ENCODE measurements around the gene SPRR1A.

DNA sequence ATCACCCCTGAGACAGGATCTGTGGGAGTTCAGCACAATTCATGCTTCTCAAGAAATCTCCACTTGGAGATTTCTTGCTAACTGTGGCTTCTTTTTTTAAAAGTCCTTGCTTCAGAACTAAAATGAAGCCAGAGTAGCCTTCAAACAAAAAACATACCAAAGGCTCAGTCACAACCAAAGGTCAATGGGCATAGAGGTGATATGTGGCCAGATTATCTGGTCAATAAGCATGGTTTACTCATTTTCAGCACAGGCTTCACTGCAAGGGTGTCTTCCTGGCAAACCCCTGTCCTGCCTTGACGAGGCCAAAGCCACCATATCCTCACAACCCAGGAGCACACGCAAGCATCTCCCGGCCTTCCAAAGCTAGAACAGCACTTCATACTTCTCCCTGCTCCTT lies 24.6 kb upstream of the SPRR1A start:
- TF ChIP-seq FOXM1 (IDR thresholded peaks at IDR 0.05; ENCODE audit: borderline replicate concordance, low read depth) (no peak), EP300 (IDR thresholded peaks at IDR 0.05; ENCODE audit: borderline replicate concordance) (no peak), CEBPB (IDR thresholded peaks at IDR 0.05) (no peak), ZBTB7A (IDR thresholded peaks at IDR 0.05; ENCODE audit: low read depth) (no peak), TCF12 (IDR thresholded peaks at IDR 0.05; ENCODE audit: low read depth) (no peak), TAF1 (IDR thresholded peaks at IDR 0.05; ENCODE audit: low read depth) (no peak)
- TF ChIP-seq, protein P1, sequence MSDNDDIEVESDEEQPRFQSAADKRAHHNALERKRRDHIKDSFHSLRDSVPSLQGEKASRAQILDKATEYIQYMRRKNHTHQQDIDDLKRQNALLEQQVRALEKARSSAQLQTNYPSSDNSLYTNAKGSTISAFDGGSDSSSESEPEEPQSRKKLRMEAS (IDR thresholded peaks at IDR 0.05): no peak
- TF ChIP-seq, protein P2, sequence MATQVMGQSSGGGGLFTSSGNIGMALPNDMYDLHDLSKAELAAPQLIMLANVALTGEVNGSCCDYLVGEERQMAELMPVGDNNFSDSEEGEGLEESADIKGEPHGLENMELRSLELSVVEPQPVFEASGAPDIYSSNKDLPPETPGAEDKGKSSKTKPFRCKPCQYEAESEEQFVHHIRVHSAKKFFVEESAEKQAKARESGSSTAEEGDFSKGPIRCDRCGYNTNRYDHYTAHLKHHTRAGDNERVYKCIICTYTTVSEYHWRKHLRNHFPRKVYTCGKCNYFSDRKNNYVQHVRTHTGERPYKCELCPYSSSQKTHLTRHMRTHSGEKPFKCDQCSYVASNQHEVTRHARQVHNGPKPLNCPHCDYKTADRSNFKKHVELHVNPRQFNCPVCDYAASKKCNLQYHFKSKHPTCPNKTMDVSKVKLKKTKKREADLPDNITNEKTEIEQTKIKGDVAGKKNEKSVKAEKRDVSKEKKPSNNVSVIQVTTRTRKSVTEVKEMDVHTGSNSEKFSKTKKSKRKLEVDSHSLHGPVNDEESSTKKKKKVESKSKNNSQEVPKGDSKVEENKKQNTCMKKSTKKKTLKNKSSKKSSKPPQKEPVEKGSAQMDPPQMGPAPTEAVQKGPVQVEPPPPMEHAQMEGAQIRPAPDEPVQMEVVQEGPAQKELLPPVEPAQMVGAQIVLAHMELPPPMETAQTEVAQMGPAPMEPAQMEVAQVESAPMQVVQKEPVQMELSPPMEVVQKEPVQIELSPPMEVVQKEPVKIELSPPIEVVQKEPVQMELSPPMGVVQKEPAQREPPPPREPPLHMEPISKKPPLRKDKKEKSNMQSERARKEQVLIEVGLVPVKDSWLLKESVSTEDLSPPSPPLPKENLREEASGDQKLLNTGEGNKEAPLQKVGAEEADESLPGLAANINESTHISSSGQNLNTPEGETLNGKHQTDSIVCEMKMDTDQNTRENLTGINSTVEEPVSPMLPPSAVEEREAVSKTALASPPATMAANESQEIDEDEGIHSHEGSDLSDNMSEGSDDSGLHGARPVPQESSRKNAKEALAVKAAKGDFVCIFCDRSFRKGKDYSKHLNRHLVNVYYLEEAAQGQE (IDR thresholded peaks at IDR 0.05; ENCODE audit: low read depth): no peak
